H1 (cell line): Measurements from ENCODE around the gene PDCD10. TPM values are rescaled to one million over a fixed set of nuclear protein-coding genes. Genes with fewer than 3 reads are reported as not detected.

Experiments
- ATF2 ChIP-seq: IDR thresholded peaks from 2 replicates; pipeline ENCODE4 v1.6.1; 2012; ENCODE audit warnings: low read length, inconsistent platforms
- polyA plus RNA-seq, 7 experiments: library from polyadenylated mRNA; depleted of rRNA in 3 of 7; stranded (reverse) in 5 of 7; unstranded in 2 of 7; fragments of >200 nt in 5 of 7; fragments of 200-250 nt in 2 of 7; gene quantifications; 1 replicate in 5 of 7; 2 replicates in 1 of 7; 4 replicates in 1 of 7; pipeline versions ENCODE4 v1.2.1 to v1.2.3, GENCODE V29; 2011 to 2013; ENCODE audit warnings: missing spikeins in 2 of 7, mixed read lengths in 2 of 7
- total RNA-seq: library from RNA; stranded (reverse); fragmentation: NEBNext Ultra II Directional; extraction: Animal tissue kit (Norgen Biotek cat#: 25700); gene quantifications from 2 replicates; pipeline ENCODE4 v1.2.1, GENCODE V29; 2021

The PDCD10 gene
- total and polyA plus RNA-seq, 2 of the 8 experiments (the other 6 are each of a cell fraction or from before 2014, with no cell fraction given): 52.0 to 76.6 TPM

GRCh38 chr3:167750272-167750971 lies 15.7 kb upstream of the PDCD10 start (continued):
- TF ChIP-seq ATF2: no peak
